SK-N-SH (cell line): ENCODE results near the gene UBN2. TPM values are rescaled to one million over a fixed set of nuclear protein-coding genes. Genes with fewer than 3 reads are reported as not detected.

ENCODE experiments used
- CTCF ChIA-PET: fragments of 300-600, 350-600 bp; formaldehyde crosslinking; extraction: SDS; loops from one replicate; lab custom pipeline; 2021; lab: Yijun Ruan, JAX
- POLR2A ChIA-PET: fragments of 350-600 bp; sonication (Branson Sonifier 250); formaldehyde crosslinking; extraction: SDS; loops from one replicate; lab custom pipeline; 2020; ENCODE audit warnings: antibody characterized with exemption, inconsistent platforms; lab: Yijun Ruan, JAX
- DNase-seq: peaks from one replicate; pipeline ENCODE4 v3.0.0; 2012
- H2AFZ ChIP-seq: fragments of 200-600 bp; sonication (generic); 2 replicates; pipeline ENCODE4 v1.8.1; 2016; ENCODE audit warnings: antibody characterized with exemption, mild to moderate bottlenecking, low read depth
- H3F3A ChIP-seq: fragments of 200-600 bp; sonication (generic); replicated peaks from 2 replicates; pipeline ENCODE3; 2016; ENCODE audit warnings: antibody characterized with exemption, mild to moderate bottlenecking; ENCODE audit not compliant: insufficient read depth
- H3K27ac ChIP-seq, 2 experiments: fragments of 200-500 bp in 1 of 2; fragments of 200-600 bp in 1 of 2; sonication (Bioruptor generic) in 1 of 2; sonication (generic), shearing (Covaris generic) in 1 of 2; 2 replicates each; pipeline versions ENCODE4 v1.5.1 to v1.6.1; 2014 to 2016; ENCODE audit warnings: low read depth in 2 of 2, inconsistent platforms in 1 of 2, low read length in 1 of 2, mild to moderate bottlenecking in 1 of 2, mixed read lengths in 1 of 2
- H3K27me3 ChIP-seq: fragments of 200-600 bp; sonication (generic), shearing (Covaris generic); 2 replicates; pipeline ENCODE4 v1.6.1; 2016; ENCODE audit warnings: mixed run types; ENCODE audit not compliant: insufficient read depth
- H3K36me3 ChIP-seq, 2 experiments: fragments of 200-500 bp in 1 of 2; fragments of 200-600 bp in 1 of 2; sonication (Bioruptor generic) in 1 of 2; sonication (generic) in 1 of 2; replicated peaks in 1 of 2; 2 replicates each; pipeline versions ENCODE3 to v1.5.1; 2014 to 2016; ENCODE audit warnings: low read length in 1 of 2, mild to moderate bottlenecking in 1 of 2; ENCODE audit not compliant: insufficient read depth in 2 of 2, control insufficient read depth in 1 of 2
- H3K4me1 ChIP-seq, 2 experiments: fragments of 200-500 bp in 1 of 2; fragments of 200-600 bp in 1 of 2; sonication (Bioruptor generic) in 1 of 2; sonication (generic), shearing (Covaris generic) in 1 of 2; 2 replicates each; pipeline versions ENCODE4 v1.5.1 to v1.6.1; 2014 to 2016; ENCODE audit warnings: low read depth in 1 of 2, low read length in 1 of 2, mixed run types in 1 of 2; ENCODE audit not compliant: insufficient read depth in 2 of 2, control insufficient read depth in 1 of 2
- H3K4me2 ChIP-seq: fragments of 200-600 bp; sonication (generic), shearing (Covaris generic); 2 replicates; pipeline ENCODE4 v1.6.1; 2017; ENCODE audit warnings: mixed run types
- H3K4me3 ChIP-seq, 2 experiments: fragments of 200-500 bp in 1 of 2; fragments of 200-600 bp in 1 of 2; sonication (Bioruptor generic) in 1 of 2; sonication (generic), shearing (Covaris generic) in 1 of 2; 2 replicates each; pipeline versions ENCODE4 v1.5.1 to v1.8.1; 2014 to 2016; ENCODE audit warnings: low read depth in 2 of 2, inconsistent platforms in 1 of 2, low read length in 1 of 2, mild to moderate bottlenecking in 1 of 2, mixed read lengths in 1 of 2, moderate library complexity in 1 of 2
- H3K79me2 ChIP-seq: fragments of 200-600 bp; sonication (generic); 2 replicates; pipeline ENCODE4 v1.8.1; 2017; ENCODE audit warnings: mild to moderate bottlenecking; ENCODE audit not compliant: insufficient read depth
- H3K9ac ChIP-seq: fragments of 200-600 bp; sonication (generic); 2 replicates; pipeline ENCODE4 v1.6.1; 2017; ENCODE audit warnings: mixed run types
- H3K9me2 ChIP-seq: fragments of 200-600 bp; sonication (generic); 2 replicates; pipeline ENCODE4 v1.6.1; 2017; ENCODE audit warnings: mixed run types
- H3K9me3 ChIP-seq: fragments of 200-600 bp; sonication (generic); 2 replicates; pipeline ENCODE4 v1.6.1; 2017; ENCODE audit warnings: mixed run types, mild to moderate bottlenecking, moderate library complexity
- H4K20me1 ChIP-seq: fragments of 200-600 bp; sonication (generic); 2 replicates; pipeline ENCODE4 v1.6.1; 2017; ENCODE audit warnings: mild to moderate bottlenecking, mixed run types; ENCODE audit not compliant: insufficient read depth
- ELF1 ChIP-seq: IDR thresholded peaks from 2 replicates; pipeline ENCODE4 v1.4.0; 2012
- FOSL2 ChIP-seq: IDR thresholded peaks from 2 replicates; pipeline ENCODE4 v1.4.0; 2012; ENCODE audit warnings: low read depth, mild to moderate bottlenecking, moderate library complexity, borderline replicate concordance
- FOXM1 ChIP-seq: IDR thresholded peaks from 2 replicates; pipeline ENCODE4 v1.4.0; 2012; ENCODE audit warnings: low read depth, mild to moderate bottlenecking
- GABPA ChIP-seq: IDR thresholded peaks from 2 replicates; pipeline ENCODE4 v1.4.0; 2012; ENCODE audit warnings: low read depth, mild to moderate bottlenecking
- JUND ChIP-seq: IDR thresholded peaks from 2 replicates; pipeline ENCODE4 v1.4.0; 2012
- MEF2A ChIP-seq: IDR thresholded peaks from 2 replicates; pipeline ENCODE4 v1.4.0; 2012; ENCODE audit warnings: low read depth, borderline replicate concordance
- NFIC ChIP-seq: IDR thresholded peaks from 2 replicates; pipeline ENCODE4 v1.4.0; 2012; ENCODE audit warnings: borderline replicate concordance
- POLR2AphosphoS5 ChIP-seq: IDR thresholded peaks from 2 replicates; pipeline ENCODE4 v1.6.1; 2012; ENCODE audit warnings: low read depth, low read length
- RAD21 ChIP-seq: IDR thresholded peaks from 2 replicates; pipeline ENCODE4 v1.6.1; 2012; ENCODE audit warnings: mild to moderate bottlenecking, low read length
- RXRA ChIP-seq: IDR thresholded peaks from 2 replicates; pipeline ENCODE4 v1.4.0; 2012; ENCODE audit warnings: low read depth, mild to moderate bottlenecking, borderline replicate concordance
- SIN3A ChIP-seq: IDR thresholded peaks from 2 replicates; pipeline ENCODE4 v1.6.1; 2012; ENCODE audit warnings: low read depth, mild to moderate bottlenecking, low read length, moderate library complexity, borderline replicate concordance
- SMC3 ChIP-seq: IDR thresholded peaks from 2 replicates; pipeline ENCODE4 v1.6.1; 2012; ENCODE audit warnings: low read depth, low read length, improper control_type of control experiment
- TCF12 ChIP-seq: IDR thresholded peaks from 2 replicates; pipeline ENCODE4 v1.4.0; 2012
- YY1 ChIP-seq: IDR thresholded peaks from 2 replicates; pipeline ENCODE4 v1.4.0; 2012; ENCODE audit warnings: low read depth, mild to moderate bottlenecking
- WGBS: methylation state at CpG from one replicate; pipeline ENCODE4 v1.1.6; 2017; ENCODE audit warnings: low lambda C conversion rate; 5-methylcytosine and 5-hydroxymethylcytosine counted together
- polyA plus RNA-seq, 3 experiments: library from polyadenylated mRNA; depleted of rRNA; stranded (reverse); fragments of >200 nt; gene quantifications; 2 replicates each; pipeline ENCODE4 v1.2.3, GENCODE V29; 2012
- TF ChIP-seq, protein P1 (sequence below): fragments of 150-350 bp; IDR thresholded peaks from 2 replicates; pipeline ENCODE4 v1.6.1; 2016; ENCODE audit warnings: mild to moderate bottlenecking, low read depth, low read length
- TF ChIP-seq, protein P2 (sequence below): IDR thresholded peaks from 2 replicates; pipeline ENCODE4; 2012
- TF ChIP-seq, protein P3 (sequence below): fragments of 150-350 bp; IDR thresholded peaks from 2 replicates; pipeline ENCODE4 v1.6.1; 2017; ENCODE audit warnings: antibody characterized with exemption, low read length, low read depth, borderline replicate concordance

The UBN2 gene
- polyA plus RNA-seq, 1 of the 3 experiments (the other 2 are of a cell fraction): 2.0 TPM

DNA sequence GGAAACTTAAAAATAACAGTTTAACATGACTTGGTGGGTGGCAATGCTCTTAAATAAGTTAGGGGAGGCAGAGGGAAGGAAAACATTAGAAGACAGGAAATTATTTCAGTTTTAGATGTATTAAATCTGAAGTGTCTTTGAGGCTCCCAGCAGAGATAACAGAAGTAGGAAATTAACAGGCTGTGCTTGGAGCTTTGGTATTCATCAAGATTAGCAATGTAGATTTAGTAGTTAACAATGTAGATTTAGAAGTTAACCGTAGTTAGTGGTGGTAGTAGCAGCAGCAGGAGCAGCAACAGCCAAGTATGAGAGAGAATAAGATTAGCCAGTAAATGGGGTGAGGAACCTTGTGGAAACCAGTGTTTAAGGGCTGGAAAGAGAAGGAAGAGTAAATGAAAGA is 48.7 kb upstream of the UBN2 start (continued):
- no peak for TF ChIP-seq SIN3A

DNA sequence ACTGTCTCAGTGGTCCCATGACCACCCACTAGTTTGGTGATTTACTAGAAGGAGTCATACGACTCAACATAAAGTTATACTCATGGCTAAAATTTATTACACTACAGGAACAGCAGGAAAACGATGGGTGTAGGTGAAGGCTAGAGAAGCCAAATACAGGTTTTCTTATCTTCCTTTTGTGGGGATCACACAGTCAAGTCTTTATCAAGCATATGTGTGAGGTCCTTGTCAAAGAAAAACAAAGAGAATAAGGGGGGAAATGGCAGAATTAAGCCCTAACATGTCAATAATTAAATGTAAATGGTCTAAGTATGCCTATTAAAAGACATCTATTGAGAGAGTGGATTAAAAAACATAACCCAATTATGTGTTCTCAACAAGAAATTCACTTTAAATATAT is 47.8 kb upstream of the UBN2 start:
- H3K27ac ChIP-seq: no peak overlapping the region
- POLR2A ChIA-PET: no interaction called here
- no peak overlapping the region for H3K4me3 ChIP-seq
- CTCF ChIA-PET: no interaction called here
- H3K9me3 ChIP-seq: no peaks in the 10 kb centered on the region
- WGBS: 84% methylated on average over 2 of the region's 2 CpGs
- peaks cover 27% of the 10 kb centered on the region for H3F3A ChIP-seq
- H3K4me1 ChIP-seq: peaks cover 0 to 11% of the 10 kb centered on the region in 2 experiments; a peak in 1 of 4 replicates
- no peak overlapping the region for H3K9ac ChIP-seq
- no peak for DNase-seq
- no peaks in the 10 kb centered on the region for H3K27me3 ChIP-seq
- no peak overlapping the region for H3K4me2 ChIP-seq
- no peaks in the 10 kb centered on the region for H3K79me2 ChIP-seq
- peaks cover 16 to 41% of the 10 kb centered on the region in 2 experiments for H3K36me3 ChIP-seq
- no peaks in the 10 kb centered on the region for H3K9me2 ChIP-seq
- H2AFZ ChIP-seq: no peak overlapping the region
- TF ChIP-seq GABPA (no peak), RAD21 (no peak), SMC3 (no peak), MEF2A (no peak)
- TF ChIP-seq, protein P1, sequence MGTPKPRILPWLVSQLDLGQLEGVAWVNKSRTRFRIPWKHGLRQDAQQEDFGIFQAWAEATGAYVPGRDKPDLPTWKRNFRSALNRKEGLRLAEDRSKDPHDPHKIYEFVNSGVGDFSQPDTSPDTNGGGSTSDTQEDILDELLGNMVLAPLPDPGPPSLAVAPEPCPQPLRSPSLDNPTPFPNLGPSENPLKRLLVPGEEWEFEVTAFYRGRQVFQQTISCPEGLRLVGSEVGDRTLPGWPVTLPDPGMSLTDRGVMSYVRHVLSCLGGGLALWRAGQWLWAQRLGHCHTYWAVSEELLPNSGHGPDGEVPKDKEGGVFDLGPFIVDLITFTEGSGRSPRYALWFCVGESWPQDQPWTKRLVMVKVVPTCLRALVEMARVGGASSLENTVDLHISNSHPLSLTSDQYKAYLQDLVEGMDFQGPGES: no peak
- H4K20me1 ChIP-seq: no peaks in the 10 kb centered on the region

DNA sequence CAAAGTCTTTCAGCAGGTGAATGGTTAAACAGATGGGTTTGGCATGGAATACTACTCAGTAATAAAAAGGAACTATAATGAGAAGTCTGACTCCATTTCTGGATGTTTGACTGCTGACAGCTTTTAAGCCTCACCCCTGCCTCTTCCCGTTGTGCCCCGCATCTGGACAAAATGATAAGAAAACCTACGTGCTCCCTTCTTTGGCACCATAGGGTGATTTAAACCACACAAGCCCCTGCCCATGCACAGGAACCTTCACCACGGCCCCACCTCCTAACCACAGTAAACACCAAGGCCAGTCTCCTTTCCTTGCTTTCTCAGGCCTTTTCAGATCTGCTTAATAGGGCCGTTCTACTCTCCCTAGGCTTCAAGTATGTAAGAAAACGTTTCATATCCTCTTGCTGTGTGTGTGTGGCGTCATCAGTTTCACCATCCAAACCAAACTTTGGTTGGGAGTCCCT is 47.1 kb upstream of the UBN2 start:
- Histone ChIP-seq H3K4me3 (no peak overlapping the region), H3K79me2 (no peaks in the 10 kb centered on the region), H3K36me3 (peaks cover 16 to 44% of the 10 kb centered on the region in 2 experiments), H3K4me2 (no peak overlapping the region), H3K9me3 (no peaks in the 10 kb centered on the region), H3K4me1 (peaks cover 0 to 11% of the 10 kb centered on the region in 2 experiments; a peak in 1 of 4 replicates), H3F3A (peaks cover 27% of the 10 kb centered on the region)
- CTCF ChIA-PET: interaction anchor here (1.4 kb wide), 1 partner anchor 109 kb away, joined by 6 read pairs; no protein-coding TSS in a partner anchor
- DNase-seq: no peak
- 81% methylated on average over 7 of the region's 7 CpGs for WGBS
- POLR2A ChIA-PET: no interaction called here
- no peak for TF ChIP-seq RXRA
- no peak for TF ChIP-seq GABPA
- TF ChIP-seq, all 33 proteins: peak for 0
- Histone ChIP-seq H3K9ac (no peak overlapping the region), H3K27ac (no peak overlapping the region), H3K9me2 (no peaks in the 10 kb centered on the region), H2AFZ (no peak overlapping the region), H3K27me3 (no peaks in the 10 kb centered on the region), H4K20me1 (no peaks in the 10 kb centered on the region)

DNA sequence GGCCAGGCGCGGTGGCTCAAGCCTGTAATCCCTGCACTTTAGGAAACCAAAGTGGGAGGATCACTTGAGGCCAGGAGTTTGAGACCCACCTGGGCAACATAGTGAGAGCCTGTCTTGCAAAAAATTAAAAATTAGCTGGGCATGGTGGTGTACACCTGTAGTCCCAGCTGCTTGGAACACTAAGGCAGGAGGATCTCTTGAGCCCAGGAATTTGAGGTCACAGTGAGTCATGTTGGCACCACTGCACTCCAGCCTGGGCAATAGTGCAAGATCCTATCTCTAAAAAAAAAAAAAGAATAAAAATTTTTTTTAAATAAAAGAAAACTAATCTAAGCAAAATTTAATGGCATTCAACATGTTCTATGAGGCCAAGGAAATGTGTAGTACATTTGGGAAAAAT is 44.9 kb upstream of the UBN2 start:
- peaks cover 22 to 42% of the 10 kb centered on the region in 2 experiments for H3K36me3 ChIP-seq
- H3K4me2 ChIP-seq: no peak overlapping the region
- peaks cover 7% of the 10 kb centered on the region for H3F3A ChIP-seq
- no peaks in the 10 kb centered on the region for H4K20me1 ChIP-seq
- no peak overlapping the region for H3K27ac ChIP-seq
- peaks cover 0 to under 1% of the 10 kb centered on the region in 2 experiments; a peak in 1 of 4 replicates for H3K4me1 ChIP-seq
- H3K4me3 ChIP-seq: no peak overlapping the region
- ChIA-PET CTCF (no interaction called here), POLR2A (interaction anchor here (1.5 kb wide), 1 partner anchor 52 kb away, joined by 4 read pairs; a partner anchor contains a TSS)
- no peaks in the 10 kb centered on the region for H3K27me3 ChIP-seq
- no peaks in the 10 kb centered on the region for H3K79me2 ChIP-seq
- H2AFZ ChIP-seq: no peak overlapping the region
- no peak overlapping the region for H3K9ac ChIP-seq
- H3K9me3 ChIP-seq: no peaks in the 10 kb centered on the region
- H3K9me2 ChIP-seq: no peaks in the 10 kb centered on the region
- no peak for DNase-seq
- WGBS: 100% methylated on average over 2 of the region's 2 CpGs
- TF ChIP-seq RXRA (no peak), YY1 (no peak), GABPA (no peak), SIN3A (no peak), ELF1 (no peak), NFIC (no peak), JUND (no peak), TCF12 (no peak), POLR2AphosphoS5 (no peak), FOXM1 (no peak), FOSL2 (no peak)
- TF ChIP-seq, protein P1: no peak
- TF ChIP-seq, protein P2, sequence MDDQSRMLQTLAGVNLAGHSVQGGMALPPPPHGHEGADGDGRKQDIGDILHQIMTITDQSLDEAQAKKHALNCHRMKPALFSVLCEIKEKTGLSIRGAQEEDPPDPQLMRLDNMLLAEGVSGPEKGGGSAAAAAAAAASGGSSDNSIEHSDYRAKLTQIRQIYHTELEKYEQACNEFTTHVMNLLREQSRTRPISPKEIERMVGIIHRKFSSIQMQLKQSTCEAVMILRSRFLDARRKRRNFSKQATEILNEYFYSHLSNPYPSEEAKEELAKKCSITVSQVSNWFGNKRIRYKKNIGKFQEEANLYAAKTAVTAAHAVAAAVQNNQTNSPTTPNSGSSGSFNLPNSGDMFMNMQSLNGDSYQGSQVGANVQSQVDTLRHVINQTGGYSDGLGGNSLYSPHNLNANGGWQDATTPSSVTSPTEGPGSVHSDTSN: no peak
- TF ChIP-seq, protein P3, sequence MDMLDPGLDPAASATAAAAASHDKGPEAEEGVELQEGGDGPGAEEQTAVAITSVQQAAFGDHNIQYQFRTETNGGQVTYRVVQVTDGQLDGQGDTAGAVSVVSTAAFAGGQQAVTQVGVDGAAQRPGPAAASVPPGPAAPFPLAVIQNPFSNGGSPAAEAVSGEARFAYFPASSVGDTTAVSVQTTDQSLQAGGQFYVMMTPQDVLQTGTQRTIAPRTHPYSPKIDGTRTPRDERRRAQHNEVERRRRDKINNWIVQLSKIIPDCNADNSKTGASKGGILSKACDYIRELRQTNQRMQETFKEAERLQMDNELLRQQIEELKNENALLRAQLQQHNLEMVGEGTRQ: no peak
